Endometrium (tissue), 2 donors: ENCODE measurements around the gene CISD2.
"Not testable (repeated sequence)": the region's sequence is repeated elsewhere in the genome, so short reads cannot be mapped to it uniquely, and the experiment has no call there.

Experiments
- FAIRE-seq: peaks from 2 replicates; lab custom pipeline; 2012; peaks lifted over from hg19 to GRCh38; lab: Jason Lieb, UNC
- donor health status: control.
- donor health status: control.

The CISD2 gene

DNA sequence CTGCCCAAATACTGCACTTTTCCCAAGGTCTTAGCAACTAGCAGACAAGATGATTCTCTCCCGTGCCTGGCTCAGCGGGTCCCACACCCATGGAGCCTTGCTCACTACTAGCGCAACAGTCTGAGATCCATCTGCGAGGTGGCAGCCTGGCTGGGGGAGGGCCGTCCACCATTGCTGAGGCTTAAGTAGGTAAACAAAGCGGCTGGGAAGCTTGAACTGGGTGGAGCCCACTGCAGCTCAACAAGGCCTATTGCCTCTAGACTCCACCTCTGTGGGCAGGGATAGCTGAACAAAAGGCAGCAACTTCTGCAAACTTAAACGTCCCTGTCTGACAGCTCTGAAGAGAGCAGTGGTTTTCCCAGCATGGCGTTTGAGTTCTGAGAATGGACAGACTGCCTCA, 50.9 kb downstream of the CISD2 start:
- not testable (repeated sequence) for FAIRE-seq

DNA sequence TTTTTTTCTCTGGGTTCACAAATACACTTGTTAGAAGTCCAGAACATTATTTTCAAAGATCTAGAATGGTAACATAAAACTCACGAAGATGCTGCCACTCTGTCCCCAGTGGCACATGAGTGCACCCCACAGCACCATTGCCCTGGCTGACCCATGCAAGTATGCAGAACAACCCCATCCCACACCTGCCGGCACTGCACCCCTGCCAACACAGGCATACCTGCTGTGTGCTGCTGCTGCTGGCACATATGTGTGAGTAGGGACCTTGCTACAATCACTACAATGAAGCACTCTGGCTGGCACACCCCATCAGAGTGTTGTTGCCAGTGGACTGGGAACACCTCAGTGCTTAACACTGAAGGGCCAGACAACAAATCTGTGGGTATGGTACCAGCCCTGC, 66.9 kb downstream of the CISD2 start:
- FAIRE-seq: no peak

DNA sequence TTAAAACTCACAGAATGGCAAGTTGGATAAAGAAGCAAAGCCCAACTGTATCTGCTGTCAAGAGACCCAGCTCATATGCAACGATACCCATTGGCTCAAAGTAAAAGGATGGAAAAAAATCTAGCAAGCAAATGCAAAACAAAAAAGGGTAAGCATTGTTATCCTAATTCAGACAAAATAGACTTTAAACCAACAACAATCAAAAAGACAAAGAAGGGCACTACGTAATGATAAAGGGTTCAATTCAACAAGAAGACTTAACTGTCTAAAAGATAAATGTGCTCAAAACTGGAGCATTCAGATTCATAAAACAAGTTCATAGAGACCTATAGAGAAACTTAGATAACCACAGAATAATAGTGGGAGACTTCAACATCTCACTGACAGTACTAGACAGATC, 69.3 kb downstream of the CISD2 start:
- not testable (repeated sequence) for FAIRE-seq
